T-helper 1 cell treated with Interleukin-12 subunit alpha and Interleukin-12 subunit beta and Interleukin-4 antibody, amounts not matched to agents 30 μg/mL and 1 μg/mL, for 36 hours (primary cell): ENCODE measurements around the gene NKAIN2.
A peak's percentile ranks its signal among the peaks of the same experiment; 100 is the strongest.

Experiments used
- H3K27ac Mint-ChIP-seq: one replicate; pipeline ENCODE4 v1.8.0; 2021; ENCODE audit warnings: mild to moderate bottlenecking, mixed read lengths
- H3K27me3 Mint-ChIP-seq: one replicate; pipeline ENCODE4 v1.8.0; 2021; ENCODE audit warnings: low read depth, mixed read lengths
- H3K36me3 Mint-ChIP-seq: one replicate; pipeline ENCODE4 v1.8.0; 2021; ENCODE audit warnings: low read depth, mixed read lengths
- H3K4me1 Mint-ChIP-seq: one replicate; pipeline ENCODE4 v1.8.0; 2021; ENCODE audit warnings: low read depth, mixed read lengths
- H3K4me3 Mint-ChIP-seq: one replicate; pipeline ENCODE4 v1.8.0; 2021; ENCODE audit warnings: mild to moderate bottlenecking, moderate library complexity, mixed read lengths
- H3K9me3 Mint-ChIP-seq: one replicate; pipeline ENCODE4 v1.8.0; 2021; ENCODE audit warnings: mixed read lengths

Gene NKAIN2

DNA sequence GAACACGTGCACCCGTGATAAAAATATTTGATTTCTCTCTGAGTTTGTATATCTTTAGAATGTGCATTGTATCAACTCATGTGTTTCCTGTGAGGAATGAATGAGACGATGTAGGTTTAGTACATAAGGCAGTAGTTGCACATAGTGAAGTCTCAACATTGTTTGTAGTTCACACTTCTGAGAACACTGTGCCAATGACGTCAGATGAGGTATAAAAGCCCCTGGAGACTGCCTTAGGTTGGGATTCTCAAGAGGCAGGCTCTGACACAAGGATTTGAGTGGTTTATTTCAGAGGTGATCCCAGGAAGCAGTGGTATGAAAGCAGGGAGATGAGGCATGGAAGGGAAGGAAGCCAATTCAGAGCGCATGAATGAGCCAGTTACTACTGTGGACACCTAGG, 2.6 kb upstream of the NKAIN2 start:
- H3K4me1 Mint-ChIP-seq = peaks cover 9% of the 10 kb centered on the region
- no peak overlapping the region for H3K27ac Mint-ChIP-seq

DNA sequence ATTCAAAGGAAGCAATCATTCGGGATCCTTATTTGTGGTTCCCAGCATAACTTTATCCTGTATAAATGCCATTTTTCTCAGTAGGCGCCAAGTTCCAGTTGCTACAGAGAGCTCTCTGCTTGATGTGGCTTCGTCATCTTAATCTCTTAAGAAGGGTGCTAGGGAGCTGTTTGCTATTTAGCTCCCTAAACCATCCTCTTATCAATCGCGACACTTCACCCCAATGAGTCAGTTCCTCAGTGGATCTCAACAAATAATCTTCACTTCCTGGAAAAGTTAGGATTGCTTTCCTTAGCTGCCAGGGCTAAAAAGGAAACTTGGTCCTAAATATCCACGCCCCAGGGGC, 1.3 kb upstream of the NKAIN2 start:
- no peaks in the 10 kb centered on the region for H3K36me3 Mint-ChIP-seq
- H3K4me1 Mint-ChIP-seq = peaks cover 9% of the 10 kb centered on the region
- H3K4me3 Mint-ChIP-seq = no peak overlapping the region
- peaks cover 42% of the 10 kb centered on the region for H3K27me3 Mint-ChIP-seq
- no peaks in the 10 kb centered on the region for H3K9me3 Mint-ChIP-seq
- H3K27ac Mint-ChIP-seq = no peak overlapping the region

More for the DNA sequence above, 2.6 kb upstream of the NKAIN2 start:
- no peaks in the 10 kb centered on the region for H3K9me3 Mint-ChIP-seq
- no peak overlapping the region for H3K4me3 Mint-ChIP-seq
- H3K27me3 Mint-ChIP-seq = peaks cover 35% of the 10 kb centered on the region
- no peaks in the 10 kb centered on the region for H3K36me3 Mint-ChIP-seq

DNA sequence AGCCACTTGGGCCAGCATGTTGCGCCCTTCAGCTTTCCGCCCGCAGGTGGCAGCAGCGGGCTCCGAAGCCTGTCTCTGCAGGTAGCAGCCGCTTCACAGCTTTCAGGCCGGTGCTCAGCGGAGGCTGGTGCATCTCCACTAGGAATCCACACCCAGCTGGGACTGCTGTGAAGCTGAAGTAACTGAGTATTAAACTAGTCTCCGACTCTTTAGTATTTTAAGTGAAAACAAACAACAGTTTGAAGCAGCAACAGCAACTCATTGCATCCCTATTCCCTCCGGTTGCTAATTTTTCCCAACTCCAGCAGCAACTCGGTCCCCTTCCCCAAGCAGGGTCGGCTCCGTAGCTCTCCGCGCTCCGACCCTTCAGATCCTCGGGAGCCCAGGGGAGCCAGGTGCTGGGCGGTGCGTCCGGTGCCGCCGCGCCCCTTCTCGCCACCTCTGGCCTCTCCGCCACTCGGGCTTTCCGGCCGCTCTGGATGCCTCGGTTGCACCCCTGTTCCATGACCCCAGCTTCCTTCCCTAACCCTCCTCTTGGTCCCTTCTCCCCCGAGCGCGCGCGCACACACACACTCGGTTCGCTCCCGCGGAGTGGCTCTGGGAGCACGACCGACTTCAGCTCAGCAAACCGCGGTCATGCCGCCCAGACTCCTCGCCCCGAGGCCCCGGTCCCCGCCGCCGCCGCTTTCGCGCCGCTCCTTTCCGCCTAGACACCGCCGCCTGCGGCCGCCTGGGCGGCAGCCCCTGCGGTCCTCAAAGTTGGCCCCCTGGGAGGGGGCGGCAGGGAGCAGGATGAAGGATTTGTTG, 765 bp upstream of the NKAIN2 start:
- Mint-ChIP-seq H3K36me3 (no peaks in the 10 kb centered on the region), H3K27ac (no peak overlapping the region), H3K4me1 (peaks cover 9% of the 10 kb centered on the region), H3K4me3 (peak overlapping the region; percentile 42), H3K9me3 (no peaks in the 10 kb centered on the region), H3K27me3 (peaks cover 42% of the 10 kb centered on the region)

DNA sequence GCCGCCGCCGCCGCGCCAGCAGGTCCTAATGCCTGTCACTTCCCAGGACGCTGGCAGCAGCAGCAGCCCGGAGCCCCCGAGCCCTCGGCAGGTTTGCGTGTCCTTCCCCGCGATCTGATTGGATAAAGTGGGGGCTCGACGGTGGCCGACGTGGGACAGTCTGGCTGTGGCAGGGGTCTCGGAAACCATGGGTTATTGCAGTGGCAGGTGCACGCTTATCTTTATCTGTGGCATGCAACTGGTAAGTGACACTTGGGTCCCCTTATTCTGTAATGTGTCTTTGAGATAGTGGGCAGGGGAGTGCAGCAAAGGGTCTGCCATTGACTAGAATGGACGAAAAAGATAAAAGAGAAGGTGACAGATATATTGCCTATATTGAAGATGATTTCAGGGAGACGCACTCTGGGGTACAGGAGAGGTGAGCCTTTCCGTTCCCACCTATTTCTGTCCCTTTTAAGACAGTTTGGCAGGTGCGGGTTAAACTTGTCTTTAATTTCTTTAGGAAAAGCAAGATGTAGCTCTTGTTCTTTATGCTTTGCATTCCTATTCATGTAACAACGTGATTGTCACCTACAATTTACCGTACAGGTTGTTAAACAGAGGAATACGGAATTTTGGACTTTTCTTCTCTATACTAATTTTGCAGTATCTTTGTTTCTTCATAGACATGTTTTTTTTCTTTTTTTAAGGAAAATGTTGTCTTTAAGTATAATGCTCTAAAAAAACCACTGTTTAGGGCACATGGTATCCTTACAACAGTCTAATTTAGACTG, 535 bp downstream of the NKAIN2 start:
- H3K27me3 Mint-ChIP-seq = peaks cover 47% of the 10 kb centered on the region
- H3K4me1 Mint-ChIP-seq = peaks cover 9% of the 10 kb centered on the region
- H3K36me3 Mint-ChIP-seq = no peaks in the 10 kb centered on the region
- H3K27ac Mint-ChIP-seq = no peak overlapping the region
- H3K9me3 Mint-ChIP-seq = no peaks in the 10 kb centered on the region
- peak overlapping the region; percentile 59 for H3K4me3 Mint-ChIP-seq

DNA sequence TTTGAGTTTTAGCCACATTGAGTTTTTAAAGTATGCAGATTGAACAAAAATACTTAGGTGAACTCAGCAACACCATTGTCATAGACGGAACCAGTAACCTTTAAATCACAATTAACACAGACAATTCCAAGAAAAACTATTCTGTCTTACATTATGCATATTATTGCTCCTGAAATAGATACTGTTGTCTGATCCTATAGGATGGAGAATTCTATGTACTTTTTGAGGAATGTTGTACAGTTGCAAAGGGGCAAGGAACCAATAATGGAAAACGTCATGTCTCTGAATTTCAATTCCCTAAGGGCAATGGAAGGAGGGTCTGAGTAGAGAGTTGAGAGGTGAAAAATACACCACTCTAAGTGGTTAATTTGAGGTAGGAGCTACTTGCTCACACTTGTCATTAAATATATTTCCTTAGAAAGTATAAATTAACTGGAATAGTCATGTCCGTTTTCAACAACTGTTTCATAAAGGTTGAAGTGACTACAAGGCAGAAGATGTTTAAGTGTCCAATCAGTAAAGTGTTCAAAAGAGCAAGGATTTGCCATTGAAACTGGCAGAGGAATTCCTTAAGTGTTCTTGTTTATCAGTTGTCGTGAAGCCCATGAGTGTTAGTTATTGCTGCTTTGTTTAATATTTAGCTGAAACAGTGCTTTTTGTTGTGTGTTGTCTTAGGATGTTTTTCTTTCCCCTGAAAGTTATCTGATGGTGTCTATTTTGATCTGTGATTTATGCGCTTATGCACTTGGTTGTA, 1.3 kb downstream of the NKAIN2 start:
- Mint-ChIP-seq H3K27ac (no peak overlapping the region), H3K36me3 (no peaks in the 10 kb centered on the region), H3K27me3 (peaks cover 47% of the 10 kb centered on the region), H3K4me3 (no peak overlapping the region), H3K9me3 (no peaks in the 10 kb centered on the region), H3K4me1 (peaks cover 9% of the 10 kb centered on the region)

DNA sequence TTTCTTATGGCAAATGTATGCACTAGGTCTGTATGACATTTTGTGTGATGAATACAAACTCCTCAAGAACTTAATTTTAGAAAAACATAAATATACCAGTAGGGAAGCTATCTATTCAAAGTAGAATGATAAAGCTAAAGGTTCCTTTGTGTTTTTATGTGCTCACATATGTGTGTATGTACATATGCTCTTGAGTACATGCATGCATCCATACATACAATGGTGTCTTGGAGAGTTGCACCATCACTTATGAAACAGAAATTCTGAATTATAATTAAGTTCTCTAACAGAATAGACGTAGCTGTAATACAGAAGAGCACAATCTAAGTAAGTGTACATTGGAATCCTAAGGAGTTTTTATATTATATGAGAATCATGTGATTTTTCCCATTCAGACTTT, 2.3 kb downstream of the NKAIN2 start:
- Mint-ChIP-seq H3K4me1 (peaks cover 9% of the 10 kb centered on the region), H3K27me3 (peaks cover 47% of the 10 kb centered on the region), H3K4me3 (no peak overlapping the region), H3K36me3 (no peaks in the 10 kb centered on the region), H3K27ac (no peak overlapping the region), H3K9me3 (no peaks in the 10 kb centered on the region)

DNA sequence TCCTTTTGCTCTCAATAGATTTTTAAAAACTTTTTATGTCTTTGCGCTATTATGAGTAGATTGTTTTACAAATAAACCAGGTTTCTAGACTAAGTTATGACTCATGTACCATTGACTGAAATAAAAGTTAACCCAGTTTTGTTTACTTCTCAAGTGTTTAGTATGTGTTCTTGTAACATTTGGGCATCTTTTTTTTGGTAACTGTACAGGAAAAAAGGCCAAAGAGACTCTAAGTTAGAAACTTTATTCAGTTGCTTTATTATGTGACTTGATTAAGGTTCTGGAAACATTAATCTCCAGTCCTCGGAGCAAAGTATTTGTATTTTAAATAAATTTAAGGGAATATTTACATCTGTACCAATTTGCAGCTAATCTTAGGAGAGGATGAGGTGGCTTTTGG, 2.9 kb downstream of the NKAIN2 start:
- Mint-ChIP-seq H3K9me3 (no peaks in the 10 kb centered on the region), H3K36me3 (no peaks in the 10 kb centered on the region), H3K27ac (no peak overlapping the region), H3K4me1 (peaks cover 9% of the 10 kb centered on the region), H3K4me3 (no peak overlapping the region), H3K27me3 (peaks cover 44% of the 10 kb centered on the region)

DNA sequence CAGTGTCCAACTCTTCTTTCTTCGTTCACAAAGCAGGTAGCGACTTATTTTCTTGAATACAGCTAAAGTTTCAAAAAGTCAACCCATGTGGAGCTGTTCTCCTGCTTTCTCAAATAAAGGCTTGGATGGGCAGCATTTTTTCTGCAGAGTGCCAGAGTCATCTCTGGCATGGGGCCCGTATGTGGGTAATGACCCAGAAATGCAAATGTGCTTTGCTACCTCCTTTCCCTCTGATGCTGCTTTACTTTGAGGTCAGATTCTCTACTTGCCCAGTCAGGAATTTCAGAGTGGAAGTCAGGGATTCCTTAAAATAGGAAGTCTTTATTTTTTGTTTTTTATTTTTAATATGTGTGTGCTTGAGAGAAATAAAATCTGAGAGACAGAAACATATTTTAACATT, 4.9 kb downstream of the NKAIN2 start:
- no peaks in the 10 kb centered on the region for H3K36me3 Mint-ChIP-seq
- H3K4me3 Mint-ChIP-seq = no peak overlapping the region
- no peak overlapping the region for H3K27ac Mint-ChIP-seq
- H3K9me3 Mint-ChIP-seq = no peaks in the 10 kb centered on the region
- peaks cover 5% of the 10 kb centered on the region for H3K4me1 Mint-ChIP-seq
- H3K27me3 Mint-ChIP-seq = peaks cover 33% of the 10 kb centered on the region

DNA sequence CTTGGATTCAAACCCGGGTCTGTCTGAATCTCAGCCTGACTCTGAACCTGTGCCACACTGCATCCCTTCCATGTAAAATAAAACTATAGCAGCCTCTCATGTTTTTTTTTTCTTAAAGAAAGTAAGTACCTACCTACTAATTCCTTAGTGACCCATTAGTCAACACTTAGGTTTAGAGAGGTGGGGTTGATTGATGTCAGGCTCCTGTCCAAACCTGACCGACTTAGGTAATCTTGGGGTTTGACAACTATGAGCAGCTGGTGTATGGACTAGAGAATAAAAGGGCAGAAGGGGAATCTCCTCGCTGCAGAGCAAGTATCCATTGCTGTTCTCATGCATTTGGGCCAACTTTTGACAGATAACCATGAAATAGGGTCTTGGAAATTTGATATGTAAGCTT, 6.5 kb downstream of the NKAIN2 start:
- Mint-ChIP-seq H3K27me3 (peaks cover 19% of the 10 kb centered on the region), H3K27ac (no peak overlapping the region), H3K4me1 (no peaks in the 10 kb centered on the region)

DNA sequence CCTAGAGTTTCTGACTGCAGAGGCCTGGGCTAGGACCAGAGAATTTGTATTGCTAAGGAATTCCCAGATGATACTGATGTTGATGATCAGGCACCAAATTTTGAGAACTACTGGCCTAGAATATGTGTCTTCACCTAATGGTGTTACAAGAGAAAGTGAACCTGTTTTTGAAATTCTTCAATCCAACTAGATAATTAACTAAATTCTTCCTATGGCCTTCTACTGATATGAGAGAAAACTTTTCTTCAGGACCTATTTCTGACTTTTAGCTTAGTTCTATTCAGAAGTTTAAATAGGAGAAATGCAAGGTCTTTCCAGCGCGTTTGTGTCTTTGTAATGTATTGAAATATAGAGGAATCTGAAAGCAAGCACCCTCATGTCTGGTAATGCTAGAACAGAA, 7.3 kb downstream of the NKAIN2 start:
- H3K9me3 Mint-ChIP-seq = no peaks in the 10 kb centered on the region
- no peak overlapping the region for H3K27ac Mint-ChIP-seq
- H3K4me1 Mint-ChIP-seq = no peaks in the 10 kb centered on the region
- H3K36me3 Mint-ChIP-seq = no peaks in the 10 kb centered on the region
- no peak overlapping the region for H3K4me3 Mint-ChIP-seq
- peaks cover 13% of the 10 kb centered on the region for H3K27me3 Mint-ChIP-seq

More for the DNA sequence above, 6.5 kb downstream of the NKAIN2 start:
- Mint-ChIP-seq H3K4me3 (no peak overlapping the region), H3K36me3 (no peaks in the 10 kb centered on the region), H3K9me3 (no peaks in the 10 kb centered on the region)

DNA sequence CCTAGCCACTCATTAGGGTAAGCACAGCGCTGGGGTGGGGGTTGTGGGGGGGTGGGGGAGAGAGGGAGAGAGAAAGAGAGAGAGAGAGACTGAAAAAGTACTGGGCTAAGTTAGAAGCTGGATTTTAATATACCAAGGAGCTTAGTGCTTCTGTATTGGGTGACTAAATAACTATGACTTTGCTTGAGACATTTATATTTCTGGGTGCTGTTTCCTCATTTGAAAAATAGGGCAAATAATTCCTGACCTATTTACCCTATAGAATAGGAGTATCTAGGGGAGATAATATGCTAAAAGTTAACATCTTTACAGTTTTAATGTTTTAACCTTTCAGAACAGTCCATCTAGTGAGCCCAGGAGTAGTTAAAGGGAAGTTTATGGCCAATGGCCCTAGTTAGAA, 7.7 kb downstream of the NKAIN2 start:
- no peaks in the 10 kb centered on the region for H3K9me3 Mint-ChIP-seq
- no peaks in the 10 kb centered on the region for H3K4me1 Mint-ChIP-seq
- peaks cover 10% of the 10 kb centered on the region for H3K27me3 Mint-ChIP-seq

DNA sequence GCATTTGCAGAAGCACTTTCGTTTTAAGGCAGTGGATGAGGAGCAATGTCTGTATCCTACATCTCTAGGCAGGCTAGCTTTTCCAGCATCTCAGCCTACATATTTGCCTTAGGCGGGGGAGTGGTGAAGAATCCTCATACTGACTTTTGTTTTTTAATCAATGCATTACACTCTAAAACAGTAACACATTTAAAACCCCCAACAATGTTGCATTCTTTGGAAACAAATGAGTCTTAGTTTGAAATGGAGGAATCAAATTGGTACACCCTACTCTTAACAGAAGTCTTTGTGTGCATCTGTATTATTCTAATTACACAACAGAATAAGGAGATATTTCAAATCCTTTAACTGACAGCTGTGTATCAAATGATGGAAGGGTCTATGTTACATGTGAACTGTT, 9.0 kb downstream of the NKAIN2 start:
- H3K4me3 Mint-ChIP-seq = no peak overlapping the region
- H3K36me3 Mint-ChIP-seq = no peaks in the 10 kb centered on the region
- H3K27me3 Mint-ChIP-seq = peaks cover 6% of the 10 kb centered on the region
- no peak overlapping the region for H3K27ac Mint-ChIP-seq
- H3K4me1 Mint-ChIP-seq = no peaks in the 10 kb centered on the region
- H3K9me3 Mint-ChIP-seq = no peaks in the 10 kb centered on the region

More for the DNA sequence above, 7.7 kb downstream of the NKAIN2 start:
- Mint-ChIP-seq H3K27ac (no peak overlapping the region), H3K4me3 (no peak overlapping the region), H3K36me3 (no peaks in the 10 kb centered on the region)

DNA sequence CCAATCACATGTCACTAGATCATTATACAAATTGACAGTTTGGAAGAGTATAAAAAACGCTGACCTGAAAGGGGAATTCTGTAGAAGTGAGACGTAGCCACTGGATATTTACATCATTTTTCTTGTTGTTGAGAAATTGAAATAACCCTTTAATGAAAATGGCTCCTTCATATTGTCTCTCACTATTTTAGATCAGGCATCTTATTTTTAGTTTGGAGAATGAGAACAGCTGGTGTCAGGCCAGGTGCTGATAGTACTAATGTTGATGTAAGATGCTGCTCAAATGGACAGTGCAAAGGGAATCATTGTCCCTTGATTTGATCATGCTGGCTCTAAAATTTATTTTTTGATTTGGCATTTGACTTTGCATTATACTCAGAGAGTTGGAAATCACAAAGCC, 17.4 kb downstream of the NKAIN2 start:
- Mint-ChIP-seq H3K36me3 (no peaks in the 10 kb centered on the region), H3K4me3 (no peak overlapping the region), H3K27ac (no peak overlapping the region), H3K9me3 (no peaks in the 10 kb centered on the region), H3K4me1 (no peaks in the 10 kb centered on the region), H3K27me3 (no peaks in the 10 kb centered on the region)

DNA sequence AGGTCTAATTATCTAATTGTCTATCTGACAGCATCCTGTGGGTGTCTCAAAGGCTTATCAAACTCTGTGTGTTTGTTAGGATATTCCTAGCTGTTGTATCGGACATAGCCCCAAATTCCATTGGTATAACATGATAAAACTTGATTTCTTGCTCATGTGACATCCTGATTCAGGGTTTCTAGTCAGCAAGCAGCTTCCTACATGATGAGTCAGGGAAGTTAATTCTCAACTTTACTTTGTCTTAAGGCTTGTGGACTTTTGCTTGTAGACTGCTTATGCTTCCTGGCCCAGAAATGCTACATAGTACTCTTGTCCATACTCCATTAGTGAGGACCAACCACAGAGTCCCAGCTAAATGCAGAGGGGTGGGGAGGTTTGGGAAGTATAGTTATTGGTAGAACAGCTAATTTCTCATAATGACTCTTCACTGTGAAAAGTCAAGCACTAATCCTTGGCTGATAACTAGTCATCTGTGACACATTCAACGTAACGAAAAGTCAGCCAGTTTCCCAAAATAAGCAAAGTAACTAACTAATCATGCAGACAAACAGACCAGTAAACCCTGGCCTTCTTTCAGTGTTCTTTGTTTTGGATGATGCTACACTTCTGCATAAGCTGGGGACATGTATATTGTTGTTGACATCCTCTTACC, 25.8 kb downstream of the NKAIN2 start:
- no peaks in the 10 kb centered on the region for H3K27me3 Mint-ChIP-seq
- no peaks in the 10 kb centered on the region for H3K4me1 Mint-ChIP-seq
- H3K27ac Mint-ChIP-seq = no peak overlapping the region
- no peaks in the 10 kb centered on the region for H3K9me3 Mint-ChIP-seq
- H3K4me3 Mint-ChIP-seq = no peak overlapping the region
- H3K36me3 Mint-ChIP-seq = no peaks in the 10 kb centered on the region
